ENCODE measurements around the gene IRAK1. TPM values are rescaled to one million over a fixed set of nuclear protein-coding genes. Genes with fewer than 3 reads are reported as not detected.

Gene IRAK1
- polyA plus RNA-seq, 4 donors, result 57.2 to 135 (median 117) TPM

DNA sequence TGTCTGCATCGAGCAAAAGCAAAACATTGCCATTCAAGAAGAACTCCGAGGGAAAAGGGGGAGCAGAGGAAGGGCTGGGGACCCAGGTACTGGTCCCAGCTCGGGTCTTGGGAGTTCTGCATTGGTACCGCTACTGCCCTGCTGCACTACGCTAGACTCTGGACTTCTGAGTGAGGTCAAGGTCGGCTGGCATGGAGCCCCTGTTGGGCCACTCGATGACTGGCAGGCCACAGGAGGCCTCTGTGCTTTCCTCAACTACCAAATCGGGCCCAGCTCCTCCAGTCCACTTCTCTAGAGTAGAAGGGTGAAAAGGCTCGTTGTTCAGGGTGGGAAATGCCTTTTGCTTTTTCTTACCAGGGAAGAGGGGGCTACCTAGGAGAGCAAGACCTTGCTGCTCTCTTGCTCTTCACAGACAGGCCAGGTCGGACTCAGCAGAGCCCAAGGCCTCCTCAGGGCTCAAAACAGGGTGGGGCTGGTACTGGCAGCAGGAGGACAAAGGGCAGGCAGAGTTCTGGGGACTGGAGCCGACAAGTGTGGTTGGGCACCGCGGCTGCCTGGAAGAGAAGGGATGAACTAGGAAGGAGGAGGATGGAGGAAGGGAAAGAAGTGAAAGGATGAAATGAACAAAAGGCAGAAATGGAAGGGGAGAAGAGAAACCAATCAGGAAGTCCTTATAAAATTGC is 8.9 kb upstream of the IRAK1 start:
- FAIRE-seq (no peak), DNase-seq (peak; percentile 64 to 87)
- peaks cover 0 to 71% (median 14%) of the 10 kb centered on the region in 3 donors for H3K36me3 ChIP-seq (ENCODE audit: control insufficient read depth in 3 of 3, insufficient read depth in 2 of 3, low read depth in 1 of 3, low read length in 3 of 3)

DNA sequence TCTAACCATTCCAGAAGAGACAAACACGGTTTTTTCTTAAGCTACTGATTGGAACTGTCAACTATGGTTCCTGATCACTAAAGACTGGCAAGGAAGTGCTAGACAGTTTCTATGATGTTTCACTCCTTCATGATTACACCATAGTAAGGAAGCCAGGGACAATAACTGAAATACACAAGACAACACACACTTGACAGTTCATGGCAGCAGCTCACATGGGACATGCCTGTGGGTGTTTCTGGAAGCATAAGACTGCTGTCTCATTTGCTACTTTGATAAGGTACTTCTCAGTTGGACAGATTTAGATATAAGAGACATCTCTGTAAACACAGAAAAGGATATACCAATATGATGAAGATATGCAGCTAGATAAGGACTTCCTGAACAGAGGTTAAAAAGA is 8.3 kb upstream of the IRAK1 start:
- Histone ChIP-seq H3K4me3 (ENCODE audit: low read depth in 1 of 3, low read length in 3 of 3) (no peak overlapping the region), H3K27me3 (ENCODE audit: control insufficient read depth in 3 of 3, insufficient read depth in 3 of 3, low read length in 3 of 3) (no peaks in the 10 kb centered on the region), H3K27ac (ENCODE audit: low read depth in 1 of 3, low read length in 2 of 3) (no peak overlapping the region), H3K36me3 (ENCODE audit: control insufficient read depth in 3 of 3, insufficient read depth in 2 of 3, low read depth in 1 of 3, low read length in 3 of 3) (peaks cover 0 to 71% (median 14%) of the 10 kb centered on the region in 3 donors), H3K4me1 (ENCODE audit: control insufficient read depth in 3 of 3, insufficient read depth in 2 of 3, low read depth in 1 of 3, low read length in 2 of 3) (peaks cover 0 to 9% (median 0%) of the 10 kb centered on the region in 3 donors), H3K9me3 (ENCODE audit: control insufficient read depth in 2 of 2, insufficient read depth in 1 of 2, low read depth in 1 of 2, low read length in 1 of 2) (no peaks in the 10 kb centered on the region)
- WGBS, 3 donors, result 50 to 76% (median 56%) methylated on average over 1 of the region's 1 CpG
- no peak for DNase-seq
- FAIRE-seq, result no peak

More for the DNA sequence above, 8.9 kb upstream of the IRAK1 start:
- H3K27ac ChIP-seq (ENCODE audit: low read depth in 1 of 3, low read length in 2 of 3), result peak overlapping the region in 2 of 3 donors; percentile 42 to 50
- 25 to 60% (median 52%) methylated on average over 12 to 13 of the region's 13 CpGs for WGBS, 3 donors
- H3K9me3 ChIP-seq (ENCODE audit: control insufficient read depth in 2 of 2, insufficient read depth in 1 of 2, low read depth in 1 of 2, low read length in 1 of 2), result no peaks in the 10 kb centered on the region
- H3K27me3 ChIP-seq (ENCODE audit: control insufficient read depth in 3 of 3, insufficient read depth in 3 of 3, low read length in 3 of 3), result no peaks in the 10 kb centered on the region
- H3K4me3 ChIP-seq (ENCODE audit: low read depth in 1 of 3, low read length in 3 of 3), result no peak overlapping the region
- peaks cover 0 to 9% (median 0%) of the 10 kb centered on the region in 3 donors for H3K4me1 ChIP-seq (ENCODE audit: control insufficient read depth in 3 of 3, insufficient read depth in 2 of 3, low read depth in 1 of 3, low read length in 2 of 3)

GRCh38 chrX:154027022-154027402 is 7.3 kb upstream of the IRAK1 start:
- DNase-seq (no peak), FAIRE-seq (no peak)
- Histone ChIP-seq H3K9me3 (ENCODE audit: control insufficient read depth in 2 of 2, insufficient read depth in 1 of 2, low read depth in 1 of 2, low read length in 1 of 2) (no peaks in the 10 kb centered on the region), H3K4me3 (ENCODE audit: low read depth in 1 of 3, low read length in 3 of 3) (no peak overlapping the region), H3K4me1 (ENCODE audit: control insufficient read depth in 3 of 3, insufficient read depth in 2 of 3, low read depth in 1 of 3, low read length in 2 of 3) (peaks cover 0 to 9% (median 0%) of the 10 kb centered on the region in 3 donors), H3K27me3 (ENCODE audit: control insufficient read depth in 3 of 3, insufficient read depth in 3 of 3, low read length in 3 of 3) (no peaks in the 10 kb centered on the region), H3K36me3 (ENCODE audit: control insufficient read depth in 3 of 3, insufficient read depth in 2 of 3, low read depth in 1 of 3, low read length in 3 of 3) (peaks cover 0 to 63% (median 10%) of the 10 kb centered on the region in 3 donors), H3K27ac (ENCODE audit: low read depth in 1 of 3, low read length in 2 of 3) (no peak overlapping the region)
- 82 to 91% (median 84%) methylated on average over 6 of the region's 6 CpGs for WGBS, 3 donors

GRCh38 chrX:154026136-154027021 is 6.7 kb upstream of the IRAK1 start:
- peaks cover 0 to 9% (median 0%) of the 10 kb centered on the region in 3 donors for H3K4me1 ChIP-seq (ENCODE audit: control insufficient read depth in 3 of 3, insufficient read depth in 2 of 3, low read depth in 1 of 3, low read length in 2 of 3)
- 89 to 93% (median 91%) methylated on average over 21 of the region's 21 CpGs for WGBS, 3 donors
- DNase-seq (no peak), FAIRE-seq (no peak)
- no peak overlapping the region for H3K4me3 ChIP-seq (ENCODE audit: low read depth in 1 of 3, low read length in 3 of 3)
- no peaks in the 10 kb centered on the region for H3K9me3 ChIP-seq (ENCODE audit: control insufficient read depth in 2 of 2, insufficient read depth in 1 of 2, low read depth in 1 of 2, low read length in 1 of 2)
- no peaks in the 10 kb centered on the region for H3K27me3 ChIP-seq (ENCODE audit: control insufficient read depth in 3 of 3, insufficient read depth in 3 of 3, low read length in 3 of 3)
- peaks cover 0 to 57% (median 10%) of the 10 kb centered on the region in 3 donors for H3K36me3 ChIP-seq (ENCODE audit: control insufficient read depth in 3 of 3, insufficient read depth in 2 of 3, low read depth in 1 of 3, low read length in 3 of 3)
- H3K27ac ChIP-seq (ENCODE audit: low read depth in 1 of 3, low read length in 2 of 3), result no peak overlapping the region

GRCh38 chrX:154025230-154025629 is 5.5 kb upstream of the IRAK1 start:
- Histone ChIP-seq H3K4me3 (ENCODE audit: low read depth in 1 of 3, low read length in 3 of 3) (no peak overlapping the region), H3K36me3 (ENCODE audit: control insufficient read depth in 3 of 3, insufficient read depth in 2 of 3, low read depth in 1 of 3, low read length in 3 of 3) (peaks cover 0 to 48% (median 4%) of the 10 kb centered on the region in 3 donors), H3K27me3 (ENCODE audit: control insufficient read depth in 3 of 3, insufficient read depth in 3 of 3, low read length in 3 of 3) (no peaks in the 10 kb centered on the region), H3K27ac (ENCODE audit: low read depth in 1 of 3, low read length in 2 of 3) (no peak overlapping the region), H3K9me3 (ENCODE audit: control insufficient read depth in 2 of 2, insufficient read depth in 1 of 2, low read depth in 1 of 2, low read length in 1 of 2) (no peaks in the 10 kb centered on the region), H3K4me1 (ENCODE audit: control insufficient read depth in 3 of 3, insufficient read depth in 2 of 3, low read depth in 1 of 3, low read length in 2 of 3) (peaks cover 0 to 9% (median 0%) of the 10 kb centered on the region in 3 donors)
- no peak for FAIRE-seq
- 84 to 89% (median 85%) methylated on average over 5 to 8 of the region's 8 CpGs for WGBS, 3 donors
- DNase-seq, result no peak

- Histone ChIP-seq H3K4me1 (ENCODE audit: control insufficient read depth in 3 of 3, insufficient read depth in 2 of 3, low read depth in 1 of 3, low read length in 2 of 3) (peaks cover 0 to 2% (median 0%) of the 10 kb centered on the region in 3 donors), H3K27me3 (ENCODE audit: control insufficient read depth in 3 of 3, insufficient read depth in 3 of 3, low read length in 3 of 3) (no peaks in the 10 kb centered on the region), H3K36me3 (ENCODE audit: control insufficient read depth in 3 of 3, insufficient read depth in 2 of 3, low read depth in 1 of 3, low read length in 3 of 3) (peaks cover 0 to 41% (median 2%) of the 10 kb centered on the region in 3 donors), H3K4me3 (ENCODE audit: low read depth in 1 of 3, low read length in 3 of 3) (no peak overlapping the region), H3K27ac (ENCODE audit: low read depth in 1 of 3, low read length in 2 of 3) (no peak overlapping the region), H3K9me3 (ENCODE audit: control insufficient read depth in 2 of 2, insufficient read depth in 1 of 2, low read depth in 1 of 2, low read length in 1 of 2) (no peaks in the 10 kb centered on the region)
- DNase-seq (no peak), FAIRE-seq (no peak)
- WGBS, 3 donors, result 86 to 95% (median 94%) methylated on average over 15 of the region's 15 CpGs
These were observed 4.6 kb upstream of the IRAK1 start for GRCh38 chrX:154024271-154024670.

DNA sequence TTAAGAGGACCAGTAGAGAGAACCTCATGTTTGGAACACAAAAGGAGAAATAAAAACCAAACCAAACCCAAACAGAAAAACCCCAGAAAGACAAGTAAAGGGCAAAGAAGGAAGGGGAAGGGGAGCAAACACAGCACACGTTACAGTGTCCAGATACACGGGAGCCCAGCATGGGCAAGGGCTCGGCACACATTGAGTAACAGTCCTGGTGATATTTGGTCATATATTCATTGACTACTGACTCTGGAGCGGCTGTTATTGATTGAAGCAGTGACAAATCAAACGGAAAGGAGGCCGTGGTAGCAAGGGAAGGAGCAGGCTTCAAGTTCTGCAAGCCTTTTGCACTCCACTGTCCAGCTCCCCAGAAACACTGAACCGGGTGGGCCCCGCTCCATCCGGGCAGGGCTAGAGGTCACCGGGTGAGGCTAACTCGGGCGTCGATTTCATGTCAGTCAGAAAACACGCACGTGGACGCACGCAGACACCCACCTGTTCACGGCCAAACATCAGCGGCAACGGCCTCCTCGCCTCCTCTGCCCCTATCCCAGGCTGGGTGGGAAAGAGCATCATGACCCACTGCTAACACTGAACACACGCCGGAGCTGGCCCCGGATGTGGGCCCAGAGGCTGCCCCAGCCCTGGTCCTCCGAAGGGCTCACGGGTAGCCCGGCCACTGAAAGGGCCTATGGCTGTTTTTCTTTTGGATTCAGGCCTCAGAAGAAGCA is 3.7 kb upstream of the IRAK1 start:
- H3K4me3 ChIP-seq (ENCODE audit: low read depth in 1 of 3, low read length in 3 of 3), result no peak overlapping the region
- peaks cover 0 to 5% (median 0%) of the 10 kb centered on the region in 3 donors for H3K4me1 ChIP-seq (ENCODE audit: control insufficient read depth in 3 of 3, insufficient read depth in 2 of 3, low read depth in 1 of 3, low read length in 2 of 3)
- no peaks in the 10 kb centered on the region for H3K27me3 ChIP-seq (ENCODE audit: control insufficient read depth in 3 of 3, insufficient read depth in 3 of 3, low read length in 3 of 3)
- no peaks in the 10 kb centered on the region for H3K9me3 ChIP-seq (ENCODE audit: control insufficient read depth in 2 of 2, insufficient read depth in 1 of 2, low read depth in 1 of 2, low read length in 1 of 2)
- H3K36me3 ChIP-seq (ENCODE audit: control insufficient read depth in 3 of 3, insufficient read depth in 2 of 3, low read depth in 1 of 3, low read length in 3 of 3), result peaks cover 0 to 39% (median 2%) of the 10 kb centered on the region in 3 donors
- FAIRE-seq (no peak), DNase-seq (no peak)
- peak overlapping the region in 1 of 3 donors; percentile 16 for H3K27ac ChIP-seq (ENCODE audit: low read depth in 1 of 3, low read length in 2 of 3)
- WGBS, 3 donors, result 72 to 85% (median 84%) methylated on average over 24 to 27 of the region's 27 CpGs

DNA sequence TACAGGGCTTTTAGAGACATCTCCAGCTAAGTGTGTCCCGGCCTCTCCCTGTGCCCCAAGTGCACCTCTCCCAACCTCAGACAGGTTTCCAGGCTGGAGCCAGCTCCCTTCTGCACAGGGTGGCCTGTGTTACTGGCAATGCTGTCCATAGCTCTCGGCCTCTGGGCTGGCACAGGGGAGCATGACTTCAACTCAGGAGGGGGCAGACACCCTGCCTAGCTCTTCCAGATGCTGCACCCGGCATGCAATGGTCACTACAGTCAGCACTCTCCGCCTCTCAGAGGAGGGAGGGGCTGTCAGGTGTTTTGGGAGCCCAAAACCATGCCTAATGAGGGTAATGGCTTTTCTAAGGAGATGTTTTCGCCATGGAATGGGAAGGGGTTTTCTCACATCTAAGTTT is 2.4 kb upstream of the IRAK1 start:
- 74 to 91% (median 84%) methylated on average over 4 to 5 of the region's 5 CpGs for WGBS, 3 donors
- FAIRE-seq, result no peak
- Histone ChIP-seq H3K4me3 (ENCODE audit: low read depth in 1 of 3, low read length in 3 of 3) (no peak overlapping the region), H3K27ac (ENCODE audit: low read depth in 1 of 3, low read length in 2 of 3) (no peak overlapping the region), H3K27me3 (ENCODE audit: control insufficient read depth in 3 of 3, insufficient read depth in 3 of 3, low read length in 3 of 3) (no peaks in the 10 kb centered on the region), H3K9me3 (ENCODE audit: control insufficient read depth in 2 of 2, insufficient read depth in 1 of 2, low read depth in 1 of 2, low read length in 1 of 2) (no peaks in the 10 kb centered on the region), H3K4me1 (ENCODE audit: control insufficient read depth in 3 of 3, insufficient read depth in 2 of 3, low read depth in 1 of 3, low read length in 2 of 3) (peaks cover 0 to 7% (median 0%) of the 10 kb centered on the region in 3 donors), H3K36me3 (ENCODE audit: control insufficient read depth in 3 of 3, insufficient read depth in 2 of 3, low read depth in 1 of 3, low read length in 3 of 3) (peaks cover 0 to 43% (median 0%) of the 10 kb centered on the region in 3 donors)
- DNase-seq, result no peak
